ENCODE measurements around the gene POM121.
A peak's percentile ranks its signal among the peaks of the same experiment; 100 is the strongest.
"Not testable (repeated sequence)": the region's sequence is repeated elsewhere in the genome, so short reads cannot be mapped to it uniquely, and the experiment has no call there.

POM121 gene

DNA sequence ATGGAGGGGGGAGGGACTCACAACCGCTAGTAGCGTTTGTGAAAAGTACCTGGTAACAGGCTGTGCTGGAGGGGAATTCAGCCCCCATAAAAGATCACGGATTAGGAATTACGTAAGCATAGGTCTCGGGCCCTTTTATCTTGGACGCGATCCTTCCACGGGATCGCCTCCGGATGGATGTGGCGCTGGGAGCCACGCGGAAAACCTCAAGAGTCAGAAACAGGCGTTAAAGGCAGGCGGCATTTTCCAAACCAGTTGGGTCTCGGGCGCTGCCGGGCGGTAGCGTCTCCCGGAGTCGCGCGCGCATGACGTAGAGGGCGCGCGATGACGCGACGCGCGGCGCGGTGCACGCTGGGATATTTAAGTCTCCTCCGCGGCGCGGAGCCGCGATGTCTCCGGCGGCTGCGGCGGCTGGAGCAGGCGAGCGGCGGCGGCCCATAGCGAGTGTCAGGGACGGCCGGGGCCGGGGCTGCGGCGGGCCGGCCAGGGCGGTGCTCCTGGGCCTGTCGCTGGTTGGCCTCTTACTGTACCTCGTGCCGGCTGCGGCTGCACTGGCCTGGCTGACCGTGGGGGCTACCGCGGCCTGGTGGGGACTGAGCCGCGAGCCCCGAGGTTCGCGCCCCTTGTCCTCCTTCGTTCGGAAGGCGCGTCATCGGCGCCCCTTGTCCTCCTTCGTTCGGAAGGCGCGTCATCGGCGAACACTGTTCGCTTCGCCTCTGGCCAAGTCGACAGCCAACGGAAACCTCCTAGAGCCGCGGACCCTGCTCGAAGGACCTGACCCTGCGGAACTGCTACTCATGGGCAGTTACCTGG is at the start of gene POM121:
TSS of gene POM121 (plus strand) at position 363 of the 813 bp plus-strand sequence. CDS start at position 390, 27 bp downstream.
- DNase-seq, result peak; percentile 86

DNA sequence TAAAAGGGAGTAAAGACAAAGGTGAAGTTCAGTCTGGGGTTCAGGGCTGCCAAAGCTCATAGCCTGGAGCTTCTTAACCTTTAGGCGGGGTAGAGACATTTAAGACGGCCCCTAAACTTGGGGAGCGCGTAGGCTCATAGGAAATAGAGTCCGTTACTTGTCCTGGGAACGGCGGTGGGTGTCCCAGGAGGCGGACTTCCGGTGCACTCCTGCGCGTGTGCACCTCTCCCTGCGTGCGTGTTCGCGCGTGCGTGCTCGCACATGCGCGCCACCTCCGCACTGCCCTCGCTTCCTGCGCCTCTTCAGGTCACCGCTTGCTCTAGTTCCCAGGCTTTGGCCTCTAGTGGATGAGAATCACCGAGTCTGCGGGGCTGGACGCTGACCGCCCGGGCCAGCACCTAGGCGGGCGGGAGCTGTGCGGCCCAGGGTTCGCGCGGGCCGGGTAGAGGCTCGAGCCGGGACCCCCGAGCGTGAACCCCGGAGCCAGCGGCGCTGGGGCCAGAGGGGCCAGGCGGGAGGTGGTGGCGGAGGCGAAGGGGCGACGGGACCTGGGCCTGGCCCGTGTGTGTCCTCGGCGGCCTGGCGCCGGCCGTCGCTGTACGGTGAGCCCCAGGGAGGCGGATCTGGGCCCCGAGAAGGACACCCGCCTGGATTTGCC is 45.7 kb upstream of the POM121 start:
- peak; percentile 82 for DNase-seq

DNA sequence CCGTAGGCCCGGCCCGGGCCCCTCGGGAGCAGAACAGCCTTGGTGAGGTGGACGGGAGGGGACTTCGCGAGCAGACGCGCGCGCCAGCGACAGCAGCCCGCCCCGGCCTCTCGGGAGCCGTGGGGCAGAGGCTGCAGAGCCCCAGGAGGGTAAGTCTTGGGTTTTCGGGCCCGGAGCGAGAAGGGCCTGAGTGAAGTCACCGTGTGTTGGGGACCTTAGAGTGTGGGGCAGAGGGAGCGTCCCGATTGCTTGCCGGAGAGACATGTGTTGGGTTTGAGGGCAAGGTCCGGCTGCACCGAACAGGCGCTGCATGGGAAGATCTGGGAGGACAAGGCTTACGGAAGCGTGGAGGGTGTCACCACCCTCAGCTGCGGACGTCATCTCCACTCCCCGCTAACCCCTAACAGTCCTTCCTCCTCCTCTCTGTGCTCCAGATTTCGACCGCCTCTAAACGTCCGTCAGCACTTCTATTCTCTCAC is 45.1 kb upstream of the POM121 start:
- DNase-seq, result peak; percentile 39

DNA sequence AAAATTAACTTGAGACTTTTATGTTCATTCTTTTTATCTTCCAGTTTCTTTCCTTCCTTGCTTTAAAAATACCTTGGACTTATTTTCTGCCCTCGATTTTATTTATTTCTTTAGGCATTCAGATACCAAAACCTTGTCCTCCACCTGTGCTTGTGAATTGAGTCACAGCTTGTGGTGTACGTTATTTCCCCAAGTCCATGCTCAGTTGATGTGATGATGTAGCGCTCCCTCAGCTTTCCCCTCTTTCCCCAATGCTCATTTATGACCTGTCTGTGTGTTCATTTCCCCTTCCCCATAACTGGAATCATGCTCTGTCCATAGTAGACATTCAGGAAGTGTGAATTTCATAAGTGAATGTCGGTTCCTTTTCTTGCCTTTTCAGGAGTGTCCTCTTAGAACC is 33.1 kb upstream of the POM121 start:
- not testable (repeated sequence) for DNase-seq

DNA sequence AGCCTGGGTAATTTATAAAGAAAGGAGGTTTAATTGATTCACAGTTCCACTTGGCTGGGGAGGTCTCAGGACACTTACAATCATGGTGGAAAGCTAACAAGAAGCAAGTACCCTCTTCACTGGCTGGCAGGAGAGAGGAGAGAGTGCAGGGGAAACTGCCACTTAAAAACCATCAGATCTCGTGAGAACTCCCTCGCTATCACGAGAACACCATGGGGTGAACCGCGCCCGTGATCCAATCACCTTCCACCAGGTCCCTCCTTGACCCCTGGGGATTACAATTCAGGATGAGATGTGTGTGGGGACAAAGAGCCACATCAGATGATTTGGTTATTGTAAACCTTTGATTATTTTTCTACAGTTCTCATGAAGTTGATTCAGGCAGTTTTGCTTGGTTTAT is 20.2 kb upstream of the POM121 start:
- not testable (repeated sequence) for DNase-seq

DNA sequence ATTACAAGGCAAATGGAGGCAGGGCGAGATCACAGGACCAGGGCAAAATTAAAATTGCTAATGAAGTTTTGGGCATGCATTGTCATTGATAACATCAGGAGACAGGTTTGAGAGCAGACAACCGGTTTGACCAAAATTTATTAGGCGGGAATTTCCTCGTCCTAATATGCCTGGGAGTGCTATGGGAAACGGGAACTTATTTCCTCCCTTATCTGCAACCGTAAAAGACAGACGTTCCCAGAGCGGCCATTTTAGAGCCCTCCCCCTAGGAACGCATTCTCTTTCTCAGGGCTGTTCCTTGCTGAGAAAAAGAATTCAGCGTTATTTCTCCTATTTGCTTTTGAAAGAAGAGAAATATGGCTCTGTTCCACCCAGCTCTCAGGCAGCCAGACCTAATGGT is 16.5 kb upstream of the POM121 start:
- DNase-seq, result not testable (repeated sequence)

DNA sequence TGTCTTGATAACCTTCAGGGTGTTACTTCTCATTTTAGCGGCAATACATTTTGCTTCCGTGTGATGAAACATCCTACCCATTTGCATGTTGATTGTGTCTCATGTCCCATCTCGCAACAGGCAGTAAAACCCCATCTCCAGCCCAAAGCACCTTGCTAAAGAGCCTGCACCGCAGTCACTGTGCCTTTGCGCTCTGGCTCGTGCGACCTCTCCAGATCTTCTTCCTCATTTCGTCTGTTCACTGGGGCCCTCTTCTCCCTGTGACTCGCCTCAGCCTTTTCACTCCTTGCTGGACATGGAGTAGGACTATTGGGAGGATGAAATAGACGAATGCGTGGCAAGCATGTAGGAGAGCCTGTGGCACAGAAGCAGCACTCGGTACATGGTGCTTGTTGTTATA is 13.5 kb upstream of the POM121 start:
- not testable (repeated sequence) for DNase-seq

DNA sequence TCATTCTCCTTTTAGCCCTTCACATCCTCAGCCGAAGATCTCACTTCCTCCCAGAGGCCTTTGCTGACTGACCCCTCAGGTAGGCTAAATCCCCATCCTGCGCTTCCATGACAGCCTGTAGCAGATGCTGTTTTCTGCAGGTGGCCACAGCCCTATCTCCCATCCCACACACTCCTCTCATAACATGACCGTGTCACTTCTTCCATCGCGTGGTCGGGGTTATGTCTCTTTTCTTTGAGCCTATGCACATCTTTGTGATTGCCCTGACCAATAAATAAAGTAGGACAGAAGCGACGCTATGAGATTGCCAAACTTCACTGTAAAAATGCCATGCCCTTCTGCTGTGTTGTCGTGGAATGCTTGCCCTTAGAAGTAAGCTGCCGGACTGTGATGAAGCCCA is 11.1 kb upstream of the POM121 start:
- not testable (repeated sequence) for DNase-seq

DNA sequence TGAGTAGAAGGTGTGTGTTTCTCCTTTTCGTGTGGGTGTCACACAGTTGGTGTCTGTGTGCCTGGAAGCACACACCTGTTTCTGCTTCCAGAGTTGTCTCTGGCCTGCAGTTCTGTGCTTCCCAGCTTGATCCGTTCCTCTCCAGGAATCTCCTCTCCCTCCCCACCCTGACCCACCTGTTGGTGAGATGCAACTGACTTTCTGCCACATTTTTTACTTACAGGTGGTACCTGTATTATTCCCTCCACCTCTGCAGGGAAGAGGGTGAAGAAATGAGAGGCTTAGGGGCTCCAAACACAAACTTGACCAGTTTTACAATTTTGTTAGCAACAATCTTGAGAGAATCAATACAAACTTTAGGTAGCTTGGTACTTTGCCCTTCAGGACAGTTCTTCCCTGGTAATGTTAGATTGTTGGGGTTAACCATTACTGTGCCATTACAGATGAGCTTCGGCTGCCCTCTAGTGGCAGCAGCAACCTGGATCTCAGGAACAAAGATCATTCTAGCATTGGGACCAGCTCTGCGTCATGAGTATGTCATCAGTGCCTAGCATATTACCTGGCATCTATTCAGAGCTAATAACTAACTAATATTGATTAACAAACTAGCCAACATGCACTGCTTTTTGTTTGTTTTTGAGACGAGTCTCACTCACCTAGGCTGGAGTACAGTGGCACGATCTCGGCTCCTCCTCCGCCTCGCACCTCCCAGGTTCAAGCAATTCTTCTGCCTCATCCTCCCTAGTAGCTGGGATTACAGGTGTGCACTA is 10.0 kb upstream of the POM121 start:
- DNase-seq, result peak; percentile 49

DNA sequence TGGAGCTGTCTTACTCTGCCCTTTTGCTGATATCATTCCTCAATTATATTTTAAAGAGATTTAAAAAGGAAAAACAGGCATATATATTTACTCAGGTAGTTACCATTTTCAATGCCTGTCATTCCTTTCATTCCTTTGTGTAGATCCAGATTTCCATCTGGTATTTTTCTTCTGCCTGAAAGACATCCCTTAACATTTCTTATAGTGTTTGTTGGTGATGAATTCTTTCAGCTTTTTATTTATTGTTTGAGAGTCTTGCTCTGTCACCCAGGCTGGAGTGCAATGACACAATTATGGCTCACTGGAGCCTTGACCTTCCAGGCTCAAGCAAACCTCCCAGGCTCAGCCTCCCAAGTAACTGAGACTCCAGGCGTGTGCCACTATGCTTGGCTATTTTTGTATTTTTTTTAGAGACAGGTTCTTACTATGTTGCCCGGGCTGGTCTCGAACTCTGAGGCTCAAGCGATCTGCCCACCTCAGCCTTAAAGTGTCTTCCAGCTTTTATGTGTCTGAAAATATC is 5.6 kb upstream of the POM121 start:
- no peak for DNase-seq

DNA sequence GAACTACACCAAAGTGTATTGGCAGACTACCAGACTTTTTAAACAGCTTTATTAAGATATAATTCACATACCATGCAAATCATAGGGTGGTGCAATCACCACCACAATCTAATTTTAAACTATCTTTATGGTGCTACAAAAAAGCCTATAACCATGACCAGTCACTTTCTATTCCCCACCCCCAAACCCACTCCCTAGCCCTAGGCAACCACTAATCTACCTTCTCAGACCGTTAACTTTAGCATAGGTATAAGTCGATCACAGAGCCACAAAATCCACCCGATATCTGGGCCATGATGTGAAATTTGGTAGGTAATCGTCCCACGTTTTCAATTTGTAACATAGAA is 536 bp upstream of the POM121 start:
- DNase-seq, result peak; percentile 18

DNA sequence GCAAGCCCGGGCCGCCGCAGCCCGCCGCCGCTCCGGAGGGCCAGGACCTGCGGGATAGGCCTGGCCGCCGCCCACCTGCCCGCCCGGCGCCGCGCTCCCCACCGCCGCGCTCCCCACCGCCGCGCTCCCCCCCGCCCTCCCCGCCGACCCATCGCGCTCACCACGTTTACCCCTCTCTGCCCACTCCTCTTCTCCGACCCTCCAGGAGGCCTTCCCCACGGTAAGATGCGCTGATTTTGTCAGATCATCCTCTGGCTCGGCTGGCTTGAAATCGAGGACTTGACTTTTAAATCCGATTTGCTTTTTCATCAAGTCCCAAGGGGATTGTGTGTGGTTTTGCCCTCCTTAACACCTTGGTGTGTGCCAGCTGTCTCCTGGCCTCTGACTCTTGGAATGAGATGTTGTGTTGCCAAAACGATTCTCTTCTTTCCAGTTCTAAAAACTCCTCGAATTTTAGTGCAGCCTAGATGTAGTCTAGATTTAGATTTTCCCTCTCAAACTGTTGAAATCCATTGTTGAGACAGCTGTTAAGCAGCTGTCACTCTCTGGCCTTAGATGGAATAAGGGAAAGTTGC is 738 bp downstream of the POM121 start:
- DNase-seq, result peak; percentile 20

DNA sequence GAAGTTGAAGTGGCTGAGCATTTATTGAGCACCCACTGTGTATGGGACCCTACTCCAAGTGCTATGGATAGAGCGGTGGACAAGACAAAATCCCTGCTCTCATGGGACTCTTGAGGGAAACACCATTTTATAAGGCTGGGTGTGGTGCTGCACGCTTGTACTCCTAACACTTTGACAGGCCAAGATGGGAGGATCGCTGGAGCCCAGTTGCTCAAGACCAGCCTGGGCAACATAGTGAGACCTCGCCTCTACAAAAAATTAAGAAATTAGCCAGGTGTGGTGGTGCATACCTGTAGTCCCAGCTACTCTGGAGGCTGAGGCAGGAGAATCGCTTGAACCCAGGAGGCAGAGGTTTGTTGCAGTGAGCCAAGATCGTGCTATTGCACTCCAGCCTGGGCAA is 2.9 kb downstream of the POM121 start:
- not testable (repeated sequence) for DNase-seq

DNA sequence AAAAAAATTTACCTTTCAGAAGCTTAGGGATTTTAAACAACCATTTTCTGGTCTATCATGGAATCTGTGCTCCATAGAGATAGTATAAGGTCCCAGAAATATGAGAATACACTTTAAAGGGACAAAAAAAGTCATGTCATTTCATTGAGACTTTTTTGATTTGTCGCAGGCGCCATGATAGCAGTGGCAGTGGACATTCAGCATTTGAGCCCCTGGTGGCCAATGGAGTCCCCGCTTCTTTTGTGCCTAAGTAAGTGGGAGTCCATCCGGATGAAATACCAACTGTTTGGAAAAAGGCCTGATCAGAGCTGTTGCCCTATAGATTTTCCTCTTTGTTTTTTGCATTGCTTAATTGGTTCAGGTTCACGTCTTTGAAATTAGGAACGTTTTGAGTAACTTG is 3.3 kb downstream of the POM121 start:
- not testable (repeated sequence) for DNase-seq

DNA sequence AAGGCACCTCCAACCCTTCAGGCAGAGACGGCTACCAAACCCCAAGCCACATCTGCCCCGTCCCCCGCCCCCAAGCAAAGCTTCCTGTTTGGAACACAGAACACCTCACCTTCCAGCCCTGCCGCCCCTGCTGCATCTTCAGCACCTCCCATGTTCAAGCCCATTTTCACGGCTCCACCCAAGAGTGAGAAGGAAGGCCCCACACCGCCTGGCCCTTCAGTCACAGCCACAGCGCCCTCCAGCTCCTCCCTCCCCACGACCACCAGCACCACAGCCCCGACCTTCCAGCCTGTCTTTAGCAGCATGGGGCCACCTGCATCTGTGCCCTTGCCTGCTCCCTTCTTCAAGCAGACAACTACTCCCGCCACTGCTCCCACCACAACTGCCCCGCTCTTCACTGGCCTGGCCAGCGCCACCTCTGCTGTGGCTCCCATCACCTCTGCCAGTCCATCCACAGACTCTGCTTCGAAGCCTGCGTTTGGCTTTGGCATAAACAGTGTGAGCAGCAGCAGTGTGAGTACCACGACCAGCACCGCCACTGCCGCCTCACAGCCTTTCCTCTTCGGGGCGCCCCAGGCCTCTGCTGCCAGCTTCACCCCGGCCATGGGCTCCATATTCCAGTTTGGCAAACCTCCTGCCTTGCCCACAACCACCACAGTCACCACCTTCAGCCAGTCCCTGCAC is 17.3 kb downstream of the POM121 start:
- DNase-seq, result not testable (repeated sequence)

DNA sequence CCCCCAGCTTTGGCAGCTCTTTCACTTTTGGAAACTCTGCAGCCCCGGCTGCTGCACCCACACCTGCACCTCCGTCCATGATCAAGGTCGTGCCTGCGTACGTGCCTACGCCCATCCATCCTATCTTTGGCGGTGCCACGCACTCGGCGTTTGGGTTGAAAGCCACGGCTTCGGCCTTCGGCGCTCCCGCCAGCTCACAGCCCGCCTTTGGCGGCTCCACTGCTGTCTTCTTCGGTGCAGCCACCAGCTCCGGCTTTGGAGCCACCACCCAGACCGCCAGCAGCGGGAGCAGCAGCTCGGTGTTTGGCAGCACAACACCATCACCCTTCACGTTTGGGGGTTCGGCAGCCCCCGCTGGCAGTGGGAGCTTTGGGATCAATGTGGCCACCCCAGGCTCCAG is 18.1 kb downstream of the POM121 start:
- not testable (repeated sequence) for DNase-seq

DNA sequence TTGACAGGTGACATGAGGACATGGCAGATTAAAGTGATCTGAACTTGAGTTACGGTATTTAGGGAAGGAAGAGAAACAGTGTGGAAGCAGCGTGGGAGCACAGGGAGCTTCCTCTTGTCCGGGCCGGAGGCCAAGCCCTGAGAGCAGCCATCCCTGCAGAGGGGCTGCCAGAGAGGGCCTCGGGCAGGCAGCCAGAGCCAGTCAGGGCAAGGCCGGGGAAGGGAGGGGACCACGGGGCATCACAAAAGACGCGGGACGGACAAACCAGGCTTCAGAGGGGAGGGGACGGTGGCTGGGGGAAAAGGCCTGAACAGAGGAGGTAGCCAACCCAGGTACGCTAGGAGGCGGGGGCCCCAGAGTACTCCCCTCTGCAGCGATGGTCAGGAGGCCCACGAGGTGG is 20.0 kb downstream of the POM121 start:
- DNase-seq, result not testable (repeated sequence)

DNA sequence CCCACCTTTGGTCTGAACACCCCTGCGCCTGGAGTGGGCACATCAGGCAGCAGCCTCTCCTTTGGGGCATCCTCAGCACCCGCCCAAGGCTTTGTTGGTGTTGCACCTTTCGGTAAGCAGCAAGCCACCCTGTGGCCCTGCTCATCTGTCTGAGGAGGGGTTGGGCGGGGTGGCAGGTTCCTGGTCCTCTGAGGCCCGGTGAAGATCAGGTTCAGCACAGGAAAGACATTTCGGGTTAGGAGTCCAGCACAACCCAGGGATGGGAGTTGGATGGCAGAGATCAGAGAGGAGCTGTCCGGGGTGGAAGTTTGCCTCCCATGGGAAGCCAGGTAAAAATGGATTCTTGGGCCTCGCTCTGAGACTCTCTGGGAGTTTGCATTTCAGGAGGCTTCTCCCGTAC is 20.7 kb downstream of the POM121 start:
- DNase-seq, result not testable (repeated sequence)

DNA sequence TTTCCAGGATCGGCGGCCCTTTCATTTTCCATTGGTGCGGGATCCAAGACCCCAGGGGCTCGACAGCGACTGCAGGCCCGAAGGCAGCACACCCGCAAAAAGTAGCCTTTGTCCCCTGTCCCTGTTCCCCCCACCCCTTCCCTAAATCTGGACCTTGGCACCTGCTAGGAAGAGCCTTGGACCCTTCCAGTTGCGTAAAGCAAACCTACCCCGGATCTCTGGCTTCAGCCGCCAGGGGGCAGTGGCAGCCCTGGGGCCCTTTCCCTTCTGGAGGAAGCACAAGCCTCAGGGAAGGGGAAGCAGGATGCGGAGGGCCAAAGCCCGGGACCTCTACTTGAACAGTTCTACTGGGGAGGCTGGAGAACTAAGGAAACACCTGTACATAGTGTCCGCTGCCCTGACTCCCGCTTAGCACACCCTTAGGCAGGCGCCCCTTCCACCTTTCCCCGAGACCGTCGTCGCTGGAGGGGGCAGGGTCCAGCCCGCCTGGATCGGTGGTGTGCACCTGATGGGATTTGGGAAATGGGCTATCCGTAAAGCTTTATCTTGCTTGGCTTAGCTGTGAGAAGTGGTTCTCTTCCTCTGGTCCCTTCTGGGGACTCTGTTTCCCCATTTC is 21.3 kb downstream of the POM121 start:
- not testable (repeated sequence) for DNase-seq

DNA sequence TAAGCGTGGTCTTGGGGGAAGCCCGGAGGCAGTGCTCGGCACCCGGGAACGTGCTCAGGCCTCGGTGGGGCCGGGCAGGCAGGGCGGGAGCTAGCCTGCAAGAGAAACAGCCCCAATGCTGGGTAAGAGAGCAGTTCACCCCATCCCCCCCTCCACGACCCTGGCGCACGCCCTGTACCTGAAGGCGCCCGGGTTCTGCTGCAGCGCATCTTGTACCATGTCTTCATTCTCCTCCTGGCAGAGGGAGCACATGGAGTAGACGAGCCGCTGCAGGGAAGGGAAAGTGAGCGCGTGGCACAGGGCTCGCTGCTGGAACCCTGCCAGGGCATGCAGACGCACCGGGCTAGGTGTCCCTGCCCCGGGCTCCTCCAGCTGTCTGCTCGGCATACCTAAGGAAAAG is 23.8 kb downstream of the POM121 start:
- not testable (repeated sequence) for DNase-seq

DNA sequence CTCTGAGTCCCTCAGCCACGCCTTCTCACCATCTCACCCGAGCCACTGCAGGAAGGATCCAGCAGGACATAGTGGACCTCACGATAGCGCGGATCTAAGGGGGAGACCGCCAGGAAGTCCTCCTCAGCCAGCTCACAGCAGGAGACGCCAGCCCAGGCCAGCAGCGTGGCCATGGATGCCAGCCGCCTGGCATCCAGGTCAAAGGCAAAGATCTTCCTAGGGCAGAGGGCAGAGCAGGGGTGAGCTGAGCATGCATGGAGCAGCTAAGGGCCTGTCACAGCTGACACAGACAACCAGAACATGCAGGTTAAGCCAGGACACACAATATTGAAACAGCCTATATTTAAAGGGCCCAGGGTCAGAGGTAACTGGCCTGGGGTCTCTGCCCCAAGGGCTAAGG is 24.4 kb downstream of the POM121 start:
- DNase-seq, result not testable (repeated sequence)

DNA sequence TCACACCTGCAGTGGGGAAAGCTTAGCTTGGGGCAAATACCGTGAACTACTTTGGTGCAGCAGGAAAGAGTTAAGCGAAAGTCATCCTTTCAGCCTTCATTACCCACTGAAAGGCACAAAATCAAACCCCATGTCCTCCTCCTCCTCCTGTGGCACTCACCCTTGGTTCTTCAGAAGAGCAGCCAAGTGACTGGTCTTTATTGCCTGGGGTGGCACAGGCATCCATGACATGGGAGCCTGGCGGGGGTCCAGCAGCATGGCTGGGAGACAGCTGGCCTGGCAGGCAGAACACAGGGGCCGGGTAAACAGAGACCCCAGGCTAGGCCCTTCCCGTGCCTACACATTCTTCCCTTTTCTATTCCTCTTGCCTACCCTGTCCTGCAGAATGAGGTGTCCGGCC is 24.8 kb downstream of the POM121 start:
- DNase-seq, result not testable (repeated sequence)
